Kidney epithelial cell (primary cell): Measurements from ENCODE around the gene YAP1. TPM values are rescaled to one million over a fixed set of nuclear protein-coding genes. Genes with fewer than 3 reads are reported as not detected.
"Not testable (repeated sequence)": the region's sequence is repeated elsewhere in the genome, so short reads cannot be mapped to it uniquely, and the experiment has no call there.

Source experiments
- DNase-seq: peaks from one replicate; pipeline ENCODE4 v3.0.0-alpha.2; 2010; ENCODE audit warnings: low read depth
- H3K27me3 ChIP-seq: 2 replicates; pipeline ENCODE4 v1.6.0; 2011; ENCODE audit warnings: low read length; ENCODE audit not compliant: control insufficient read depth, insufficient read depth
- H3K36me3 ChIP-seq: 2 replicates; pipeline ENCODE4 v1.5.1; 2011; ENCODE audit warnings: low read length; ENCODE audit not compliant: control insufficient read depth, insufficient read depth
- H3K4me3 ChIP-seq: 2 replicates; pipeline ENCODE4 v1.5.1; 2011; ENCODE audit warnings: low read depth, mild to moderate bottlenecking, control low read depth, low read length
- total RNA-seq: library from RNA; depleted of rRNA; stranded (reverse); fragments of >200 nt; gene quantifications from 2 replicates; pipeline ENCODE4 v1.2.3, GENCODE V29; 2015
- TF ChIP-seq, protein P1 (sequence below): IDR thresholded peaks from 2 replicates; pipeline ENCODE4 v1.5.1; 2011; ENCODE audit warnings: mild to moderate bottlenecking, moderate library complexity, low read length, control low read depth, inconsistent platforms; ENCODE audit not compliant: insufficient read depth, poor library complexity, severe bottlenecking

The YAP1 gene
- total RNA-seq, 1 donor from 2014 or later: 94.4 TPM

DNA sequence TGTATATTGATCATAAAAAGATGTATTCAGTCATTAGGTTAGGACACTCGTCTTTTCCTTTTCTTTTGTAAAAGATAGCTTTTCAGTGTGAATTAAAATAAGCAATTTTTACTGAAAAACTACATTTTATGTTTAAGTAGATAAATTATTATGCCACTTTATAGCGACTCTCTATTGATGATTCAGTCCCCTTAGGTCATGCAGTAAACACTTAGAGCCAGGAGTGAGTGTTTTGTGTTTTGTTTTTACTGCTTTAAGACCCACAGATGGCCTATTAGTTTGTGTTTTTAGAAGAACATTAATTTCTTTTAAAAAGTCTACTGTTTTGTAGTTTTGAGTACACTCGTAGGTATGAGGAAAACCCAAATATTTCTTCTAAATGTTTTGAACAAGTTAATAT, 86.6 kb downstream of the YAP1 start:
- TF ChIP-seq, protein P1, sequence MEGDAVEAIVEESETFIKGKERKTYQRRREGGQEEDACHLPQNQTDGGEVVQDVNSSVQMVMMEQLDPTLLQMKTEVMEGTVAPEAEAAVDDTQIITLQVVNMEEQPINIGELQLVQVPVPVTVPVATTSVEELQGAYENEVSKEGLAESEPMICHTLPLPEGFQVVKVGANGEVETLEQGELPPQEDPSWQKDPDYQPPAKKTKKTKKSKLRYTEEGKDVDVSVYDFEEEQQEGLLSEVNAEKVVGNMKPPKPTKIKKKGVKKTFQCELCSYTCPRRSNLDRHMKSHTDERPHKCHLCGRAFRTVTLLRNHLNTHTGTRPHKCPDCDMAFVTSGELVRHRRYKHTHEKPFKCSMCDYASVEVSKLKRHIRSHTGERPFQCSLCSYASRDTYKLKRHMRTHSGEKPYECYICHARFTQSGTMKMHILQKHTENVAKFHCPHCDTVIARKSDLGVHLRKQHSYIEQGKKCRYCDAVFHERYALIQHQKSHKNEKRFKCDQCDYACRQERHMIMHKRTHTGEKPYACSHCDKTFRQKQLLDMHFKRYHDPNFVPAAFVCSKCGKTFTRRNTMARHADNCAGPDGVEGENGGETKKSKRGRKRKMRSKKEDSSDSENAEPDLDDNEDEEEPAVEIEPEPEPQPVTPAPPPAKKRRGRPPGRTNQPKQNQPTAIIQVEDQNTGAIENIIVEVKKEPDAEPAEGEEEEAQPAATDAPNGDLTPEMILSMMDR: no peak
- Histone ChIP-seq H3K36me3 (no peaks in the 10 kb centered on the region), H3K4me3 (no peak overlapping the region), H3K27me3 (no peaks in the 10 kb centered on the region)
- DNase-seq: no peak

DNA sequence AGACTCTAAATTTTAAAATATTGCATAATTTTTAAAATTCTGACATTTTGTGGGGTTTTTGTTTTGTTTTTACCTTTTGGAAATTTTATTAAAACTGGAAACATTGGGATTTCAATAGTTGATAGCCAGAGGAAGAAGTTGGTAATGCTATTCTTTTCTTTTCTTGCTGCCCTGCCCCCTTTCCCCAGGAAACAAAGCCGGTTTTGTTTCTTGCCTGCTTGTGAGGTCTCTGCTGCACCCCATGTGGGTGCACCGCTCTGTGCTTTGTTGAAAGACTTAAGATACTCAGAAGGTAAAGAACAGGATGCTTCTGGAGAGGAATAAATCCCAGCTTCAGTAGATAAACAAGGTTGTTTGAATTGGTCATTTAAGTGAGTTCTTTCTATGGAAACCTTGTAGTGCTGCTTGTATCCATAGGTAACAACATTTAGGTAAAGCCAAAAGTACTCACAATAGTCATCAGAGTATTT, 87.5 kb downstream of the YAP1 start:
- H3K4me3 ChIP-seq: no peak overlapping the region
- H3K36me3 ChIP-seq: no peaks in the 10 kb centered on the region
- no peak for DNase-seq
- TF ChIP-seq, protein P1: no peak
- H3K27me3 ChIP-seq: no peaks in the 10 kb centered on the region

DNA sequence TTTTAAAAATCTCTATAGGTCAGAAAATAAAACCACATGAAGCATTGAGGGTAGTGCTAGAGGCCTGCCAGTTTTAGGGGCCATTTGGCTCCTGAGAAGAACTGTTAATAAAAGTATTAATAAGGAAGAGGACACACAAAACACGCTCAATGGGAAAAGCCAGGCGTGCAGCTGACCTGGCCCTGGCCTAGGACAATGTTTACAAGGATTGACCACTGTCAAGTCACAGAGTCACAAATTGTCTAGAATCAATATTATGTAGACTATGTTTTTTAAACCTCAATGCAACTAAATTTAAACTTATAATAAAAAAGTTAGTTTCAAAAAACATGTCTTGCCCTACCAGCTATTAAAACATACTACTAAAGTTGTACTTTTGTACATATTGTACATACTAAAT, 89.4 kb downstream of the YAP1 start:
- Histone ChIP-seq H3K36me3 (no peaks in the 10 kb centered on the region), H3K27me3 (no peaks in the 10 kb centered on the region), H3K4me3 (no peak overlapping the region)
- DNase-seq: no peak
- TF ChIP-seq, protein P1: no peak

DNA sequence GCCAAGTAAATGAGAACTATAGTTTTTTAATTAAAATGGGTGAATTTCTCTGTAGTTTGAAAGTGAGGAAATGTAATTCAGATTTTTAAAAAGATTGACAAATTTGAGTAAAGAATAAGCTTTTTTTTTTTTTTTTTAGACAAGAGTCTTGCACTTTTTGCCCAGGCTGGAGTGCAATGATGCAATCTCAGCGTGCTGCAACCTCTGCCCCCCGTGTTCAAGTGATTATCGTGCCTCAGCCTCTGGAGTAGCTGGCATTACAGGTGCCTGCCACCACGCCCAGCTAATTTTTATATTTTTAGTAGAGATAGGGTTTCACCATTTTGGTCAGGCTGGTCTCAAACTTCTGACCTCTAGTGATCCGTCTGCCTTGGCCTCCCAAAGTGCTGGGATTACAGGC, 90.1 kb downstream of the YAP1 start:
- H3K4me3 ChIP-seq, H3K36me3 ChIP-seq, H3K27me3 ChIP-seq, DNase-seq: not testable (repeated sequence)

DNA sequence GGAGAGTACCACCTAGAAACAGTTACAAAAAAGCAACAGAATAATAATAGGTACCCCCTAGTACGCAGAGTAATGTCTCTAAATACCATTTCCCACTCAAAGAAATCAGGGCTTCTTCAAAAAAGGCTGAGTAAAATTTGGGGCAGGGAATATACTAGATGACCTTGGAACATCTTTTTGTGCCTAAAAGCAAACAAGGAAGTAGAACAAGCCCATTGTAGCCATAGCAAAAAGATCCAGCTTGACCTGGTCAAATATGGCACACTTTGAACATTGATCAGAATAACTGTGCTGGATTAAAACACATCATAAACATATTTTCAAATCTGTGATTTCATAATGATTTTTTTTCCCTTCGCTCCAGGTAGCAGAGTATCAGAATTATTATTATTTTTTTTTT, 91.5 kb downstream of the YAP1 start:
- Histone ChIP-seq H3K4me3 (no peak overlapping the region), H3K36me3 (no peaks in the 10 kb centered on the region), H3K27me3 (no peaks in the 10 kb centered on the region)
- TF ChIP-seq, protein P1: no peak
- DNase-seq: no peak

DNA sequence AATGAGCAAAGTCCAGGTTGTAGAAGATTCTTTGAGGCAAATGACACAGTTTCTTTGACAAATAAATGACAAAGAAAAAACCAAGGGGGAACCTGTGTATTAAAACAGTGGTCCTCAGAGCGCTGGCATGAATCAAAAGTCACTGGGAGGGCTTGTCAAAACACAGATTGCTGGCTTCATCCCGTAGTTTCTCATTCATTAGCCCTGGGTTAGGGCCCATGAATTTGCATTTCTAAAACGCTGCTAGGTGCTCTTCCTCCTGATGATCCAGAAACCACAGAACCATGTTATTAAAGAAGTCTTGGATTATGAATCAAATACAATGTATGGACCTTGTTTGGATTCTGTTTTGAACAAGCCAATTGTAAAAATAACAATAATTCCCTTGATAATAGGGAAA, 92.7 kb downstream of the YAP1 start:
- H3K4me3 ChIP-seq: no peak overlapping the region

More for the DNA sequence above, 92.7 kb downstream of the YAP1 start:
- no peak for DNase-seq
- TF ChIP-seq, protein P1: no peak
- peaks cover 1% of the 10 kb centered on the region for H3K36me3 ChIP-seq
- no peaks in the 10 kb centered on the region for H3K27me3 ChIP-seq
